ENCODE results near the gene PARVA.

PARVA gene

GRCh38 chr11:12376259-12377081, 901 bp upstream of the PARVA start:
- DNase-seq (ENCODE audit: low spot score): no peak

GRCh38 chr11:12377824-12378593, 638 bp downstream of the PARVA start:
- peak; percentile 52 for DNase-seq (ENCODE audit: low spot score)

GRCh38 chr11:12380565-12381325, 3.4 kb downstream of the PARVA start:
- DNase-seq (ENCODE audit: low spot score): no peak

GRCh38 chr11:12381875-12382274, 4.5 kb downstream of the PARVA start:
- no peak for DNase-seq (ENCODE audit: low spot score)

GRCh38 chr11:12382451-12382850, 5.1 kb downstream of the PARVA start:
- DNase-seq (ENCODE audit: low spot score): no peak

GRCh38 chr11:12386309-12386708, 8.9 kb downstream of the PARVA start:
- no peak for DNase-seq (ENCODE audit: low spot score)

GRCh38 chr11:12386745-12387144, 9.4 kb downstream of the PARVA start:
- DNase-seq (ENCODE audit: low spot score): no peak

GRCh38 chr11:12388173-12388572, 10.8 kb downstream of the PARVA start:
- DNase-seq (ENCODE audit: low spot score): no peak

GRCh38 chr11:12388939-12389670, 11.7 kb downstream of the PARVA start:
- DNase-seq (ENCODE audit: low spot score): no peak

GRCh38 chr11:12389676-12390657, 12.6 kb downstream of the PARVA start:
- no peak for DNase-seq (ENCODE audit: low spot score)

- DNase-seq (ENCODE audit: low spot score): no peak
These were observed 13.3 kb downstream of the PARVA start for GRCh38 chr11:12390687-12391110.

GRCh38 chr11:12392672-12393071, 15.3 kb downstream of the PARVA start:
- DNase-seq (ENCODE audit: low spot score): no peak

- no peak for DNase-seq (ENCODE audit: low spot score)
These were observed 16.3 kb downstream of the PARVA start for GRCh38 chr11:12393691-12394090.

- DNase-seq (ENCODE audit: low spot score): no peak
These were observed 17.2 kb downstream of the PARVA start for GRCh38 chr11:12394601-12395000.

- DNase-seq (ENCODE audit: low spot score): no peak
These were observed 18.0 kb downstream of the PARVA start for GRCh38 chr11:12395333-12395732.

GRCh38 chr11:12397931-12398334, 20.6 kb downstream of the PARVA start:
- DNase-seq (ENCODE audit: low spot score): no peak

GRCh38 chr11:12399355-12399754, 22.0 kb downstream of the PARVA start:
- no peak for DNase-seq (ENCODE audit: low spot score)

- DNase-seq (ENCODE audit: low spot score): no peak
These were observed 24.7 kb downstream of the PARVA start for GRCh38 chr11:12402025-12402424.

GRCh38 chr11:12402691-12403120, 25.3 kb downstream of the PARVA start:
- no peak for DNase-seq (ENCODE audit: low spot score)
